Activated T-helper 9 cell treated with anti-CD3 and anti-CD28 coated beads, Interleukin-2, amount 50 U/mL, for 16 hours (primary cell): ENCODE data around the gene AGPAT3.
A peak's percentile ranks its signal among the peaks of the same experiment; 100 is the strongest.

Experiments
- DNase-seq: peaks from one replicate; pipeline ENCODE4 v3.0.0-alpha.2; 2020; ENCODE audit warnings: low read depth

Gene AGPAT3

GRCh38 chr21:43997766-43998742 lies 133.0 kb downstream of the AGPAT3 start:
- no peak for DNase-seq

DNA sequence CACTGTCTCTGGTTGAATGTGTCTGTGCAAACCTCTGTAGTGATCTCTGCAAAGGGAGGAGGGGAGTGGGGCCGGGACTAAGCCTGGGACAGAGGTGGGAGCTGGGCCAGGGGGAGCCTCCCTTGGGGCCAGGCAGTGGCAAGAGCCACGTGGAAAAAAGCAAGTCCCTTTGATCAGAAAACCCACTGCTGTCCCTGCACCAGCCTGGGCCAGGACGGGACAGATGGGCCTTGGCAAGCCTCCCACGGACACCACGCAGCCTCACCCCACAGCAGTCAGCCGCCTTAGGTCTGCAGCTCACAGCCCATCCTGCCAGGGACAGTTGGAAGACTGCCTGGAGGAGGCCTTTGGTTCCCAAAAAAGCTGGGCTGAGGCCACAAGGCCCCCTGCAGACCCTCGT lies 135.3 kb downstream of the AGPAT3 start:
- DNase-seq: no peak

- no peak for DNase-seq
Observed at GRCh38 chr21:44002511-44002910, 137.5 kb downstream of the AGPAT3 start.

DNA sequence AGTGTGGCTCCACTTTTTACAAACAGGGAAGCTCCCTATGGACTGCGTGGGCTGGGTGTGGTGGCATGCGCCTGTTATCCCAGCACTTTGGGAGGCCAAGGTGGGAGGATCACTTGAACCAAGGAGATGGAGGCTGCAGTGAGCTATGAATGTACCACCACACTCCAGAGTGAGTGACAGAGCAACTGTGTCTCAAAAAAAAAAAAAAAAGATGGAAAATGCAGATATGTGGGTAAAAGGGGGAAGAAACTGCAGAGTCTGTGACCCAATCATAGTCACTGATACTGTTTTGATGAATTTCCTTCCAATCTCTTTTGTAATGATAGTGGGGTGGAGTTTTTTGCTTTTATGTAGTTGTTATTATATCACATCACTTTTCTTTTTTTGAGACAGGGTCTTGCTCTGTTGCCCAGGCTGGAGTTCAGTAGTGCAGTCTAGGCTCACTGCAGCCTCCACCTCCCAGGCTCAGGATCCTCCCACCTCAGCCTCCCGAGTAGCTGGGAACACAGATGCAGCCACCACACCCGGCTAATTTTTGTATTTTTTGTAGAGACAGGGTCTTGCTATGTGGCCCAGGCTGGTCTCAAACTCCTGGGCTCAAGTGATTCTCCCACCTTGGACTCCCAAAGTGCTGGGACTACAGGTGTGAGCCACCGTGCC lies 138.4 kb downstream of the AGPAT3 start:
- DNase-seq: no peak

GRCh38 chr21:44005071-44005470 lies 140.0 kb downstream of the AGPAT3 start:
- DNase-seq: no peak

DNA sequence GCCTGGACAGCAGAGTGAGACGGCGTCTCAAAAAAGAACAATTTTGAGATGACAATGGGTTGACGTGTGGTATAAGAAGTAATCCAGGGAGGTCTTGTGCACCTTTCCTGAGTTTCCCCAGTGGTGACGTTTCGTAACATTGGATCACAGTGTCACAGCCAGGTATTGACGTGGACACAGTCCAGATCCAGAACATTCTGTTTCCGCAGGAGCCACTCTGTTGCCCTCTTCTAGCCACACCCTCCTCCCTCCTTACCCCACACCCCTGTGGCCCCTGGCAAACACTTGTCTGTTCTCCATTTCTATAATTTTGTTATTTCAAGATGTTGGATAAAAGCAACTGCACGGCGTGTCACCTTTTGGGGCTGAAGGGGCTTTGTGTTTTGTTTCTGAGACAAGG lies 140.6 kb downstream of the AGPAT3 start:
- no peak for DNase-seq

GRCh38 chr21:44006017-44006619 lies 141.1 kb downstream of the AGPAT3 start:
- DNase-seq: no peak

GRCh38 chr21:44006656-44007055 lies 141.6 kb downstream of the AGPAT3 start:
- no peak for DNase-seq

GRCh38 chr21:44010429-44010828 lies 145.4 kb downstream of the AGPAT3 start:
- DNase-seq: no peak

- DNase-seq: no peak
Observed at GRCh38 chr21:44011123-44011522, 146.1 kb downstream of the AGPAT3 start.

- DNase-seq: peak; percentile 74
Observed at GRCh38 chr21:44011579-44012473, 146.8 kb downstream of the AGPAT3 start, which contains the start of gene TRAPPC10. TRAPPC10 (plus strand) TSS chr21:44012309; CDS start chr21:44012494, 185 bp downstream.

DNA sequence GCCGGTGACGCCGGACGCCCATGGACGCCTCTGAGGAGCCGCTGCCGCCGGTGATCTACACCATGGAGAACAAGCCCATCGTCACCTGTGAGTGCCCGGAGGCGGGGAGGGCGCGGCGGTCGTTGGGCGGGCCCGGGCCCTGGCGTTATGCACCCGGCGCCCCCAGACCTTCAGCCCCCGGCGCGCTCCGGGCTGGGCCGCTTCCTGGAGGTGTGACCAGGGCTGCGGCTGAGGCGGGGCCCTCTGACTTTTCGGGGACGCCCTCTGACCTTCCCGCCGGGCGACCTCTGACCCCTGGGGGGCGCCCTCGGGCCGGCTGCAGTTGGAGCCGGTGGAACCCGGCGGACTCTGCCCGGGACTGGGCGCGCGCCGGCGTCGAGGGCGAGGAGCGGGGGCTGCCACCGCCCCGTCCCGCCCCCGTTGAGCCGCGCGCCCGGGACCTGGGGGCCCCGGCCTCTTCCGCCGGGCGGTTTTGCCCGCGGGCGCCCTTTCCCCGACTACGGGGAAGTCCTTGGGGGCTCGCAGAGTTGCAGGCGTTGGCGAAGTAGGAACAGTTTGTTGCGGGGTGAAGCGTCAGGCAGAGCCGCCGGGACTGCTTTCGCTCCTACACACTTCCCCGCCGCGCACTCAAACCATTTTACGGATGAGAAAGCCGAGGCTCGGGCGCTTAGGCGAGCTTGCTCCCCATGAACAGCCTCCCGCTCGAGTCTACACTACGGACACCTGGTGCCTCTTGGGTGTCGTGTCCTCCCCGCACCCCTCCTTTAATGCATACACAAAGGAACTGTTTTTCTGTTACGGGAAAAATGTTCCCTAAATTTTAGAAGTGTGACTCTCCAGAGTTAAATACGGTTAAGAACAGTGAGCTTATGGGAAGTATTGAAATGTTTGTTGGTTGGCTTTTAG lies 147.7 kb downstream of the AGPAT3 start:
- DNase-seq: peak; percentile 71

- DNase-seq: peak; percentile 34
Observed at GRCh38 chr21:44013380-44014088, 148.5 kb downstream of the AGPAT3 start.

- no peak for DNase-seq
Observed at GRCh38 chr21:44017601-44018000, 152.6 kb downstream of the AGPAT3 start.

DNA sequence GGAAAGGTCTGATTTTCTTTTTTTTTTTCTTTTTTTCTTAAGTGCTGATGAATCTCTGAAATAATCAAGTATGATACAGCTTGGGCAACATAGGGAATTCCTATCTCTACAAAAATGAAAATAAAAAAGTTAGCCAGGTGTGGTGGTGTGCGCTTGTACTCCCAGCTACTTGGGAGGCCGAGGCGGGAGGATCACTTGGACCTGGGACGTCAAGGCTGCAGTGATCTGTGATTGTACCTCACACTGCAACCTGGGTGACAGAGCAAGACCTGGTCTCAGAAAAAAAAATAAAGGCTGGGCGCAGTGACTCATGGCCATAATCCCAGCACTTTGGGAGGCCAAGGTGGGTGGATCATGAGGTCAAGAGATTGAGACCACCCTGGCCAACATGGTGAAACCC lies 153.1 kb downstream of the AGPAT3 start:
- DNase-seq: no peak

DNA sequence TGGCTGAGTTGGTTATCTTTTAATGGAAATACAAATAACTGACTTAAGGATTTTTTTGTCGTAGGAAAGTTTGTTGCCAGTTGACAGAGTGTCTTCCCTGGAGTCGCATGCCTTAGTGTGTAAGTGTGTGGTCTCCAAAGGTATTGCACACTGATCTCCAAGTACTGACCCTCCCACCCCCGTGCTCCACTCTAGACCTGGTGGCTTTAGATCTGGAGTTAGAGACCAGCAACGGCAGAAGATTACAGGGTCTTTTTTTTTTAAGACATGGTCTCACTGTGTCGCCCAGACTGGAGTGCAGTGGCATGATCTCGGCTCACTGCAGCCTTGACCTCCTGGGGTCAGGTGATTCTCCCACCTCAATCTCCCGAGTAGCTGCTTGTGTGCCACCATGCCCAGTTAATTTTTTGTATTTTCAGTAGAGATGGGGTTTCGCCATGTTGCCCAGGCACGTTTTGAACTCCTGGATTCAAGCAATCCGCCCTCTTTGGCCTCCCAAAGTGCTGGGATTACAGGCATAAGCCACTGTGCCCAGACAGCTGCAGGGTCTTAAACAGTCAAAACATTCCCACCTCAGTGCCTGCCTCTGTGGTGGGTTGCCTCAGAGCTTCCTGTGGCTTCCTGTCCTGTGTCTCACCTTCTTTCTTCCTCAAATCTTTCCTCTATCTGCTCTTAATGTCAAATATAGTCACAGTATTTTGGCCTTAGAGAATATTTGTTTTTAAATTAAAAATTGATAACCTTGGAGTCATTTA lies 154.0 kb downstream of the AGPAT3 start:
- DNase-seq: no peak

DNA sequence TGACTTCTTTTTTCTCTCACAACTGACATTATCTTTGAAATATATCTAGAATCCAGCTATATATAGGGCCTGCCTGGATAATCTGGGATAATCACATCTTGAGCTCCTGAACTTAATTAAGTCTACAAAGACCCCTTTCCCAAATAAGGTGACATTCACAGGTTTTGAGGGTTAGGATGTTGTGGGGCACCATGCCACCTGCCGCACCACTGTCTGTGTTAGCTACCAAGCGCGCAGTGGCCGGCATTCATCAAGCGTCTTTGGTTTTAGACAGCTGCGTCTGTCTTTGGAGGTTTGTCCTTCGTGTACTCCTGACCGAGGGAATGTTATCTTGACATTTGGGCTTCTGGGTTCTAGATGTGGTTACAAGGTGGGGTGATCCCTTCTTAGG lies 154.5 kb downstream of the AGPAT3 start:
- no peak for DNase-seq

DNA sequence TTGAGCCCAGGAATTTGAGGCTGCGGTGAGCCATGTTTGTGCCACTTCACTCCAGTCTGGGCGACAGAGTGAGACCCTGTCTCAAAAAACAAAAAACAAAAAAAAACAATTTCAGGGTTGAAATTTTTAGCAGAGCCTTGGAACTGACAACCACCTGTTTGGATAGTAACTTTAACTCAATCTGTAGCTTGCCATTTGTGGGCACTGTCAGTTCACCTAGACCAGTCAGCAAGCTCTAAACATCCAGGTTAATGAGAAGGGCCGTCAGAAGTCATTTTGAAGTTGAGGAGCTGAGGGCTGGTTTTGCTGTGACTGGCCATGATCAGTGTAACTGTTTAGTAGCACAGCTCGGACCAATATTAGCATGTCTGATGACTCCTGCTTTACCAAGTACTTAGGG lies 155.5 kb downstream of the AGPAT3 start:
- no peak for DNase-seq

GRCh38 chr21:44021064-44021463 lies 156.0 kb downstream of the AGPAT3 start:
- DNase-seq: no peak
